GM21717 (cell line): ENCODE results near the gene PSD.

Source experiments
- ATAC-seq: cut with Tn5 transposase; IDR thresholded peaks from one replicate; pipeline ENCODE4 v1.9.1; 2021; ENCODE audit warnings: mild to moderate bottlenecking, moderate library complexity; ENCODE audit not compliant: unreplicated experiment

PSD gene

DNA sequence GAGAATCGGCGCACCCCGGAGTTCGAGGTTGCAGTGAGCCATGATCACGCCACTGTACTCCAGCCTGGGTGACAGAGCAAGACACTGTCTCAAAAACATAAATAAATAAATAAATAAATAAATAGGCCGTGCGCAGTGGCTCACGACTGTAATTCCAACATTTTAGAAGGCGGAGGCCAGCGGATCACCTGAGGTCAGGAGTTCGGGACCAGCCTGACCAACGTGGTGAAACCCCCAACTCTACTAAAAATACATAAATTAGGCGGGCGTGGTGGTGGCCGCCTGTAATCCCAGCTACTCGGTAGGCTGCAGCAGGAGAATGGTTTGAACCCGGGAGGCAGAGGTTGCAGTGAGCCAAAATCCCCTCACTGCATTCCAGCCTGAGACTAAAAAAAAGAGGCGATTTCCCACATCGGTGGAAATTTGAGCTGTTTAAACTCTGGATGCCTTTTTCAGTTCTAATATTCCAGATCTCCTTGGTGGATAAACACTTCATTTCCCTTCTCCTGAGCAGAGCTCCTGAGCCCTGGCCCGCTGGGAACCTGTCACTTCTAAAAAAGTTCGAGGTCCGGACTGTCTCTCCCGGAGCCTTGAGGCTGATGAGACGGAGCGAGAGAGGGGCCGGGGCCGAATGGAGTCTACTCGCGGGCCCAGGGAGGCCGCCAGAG is 25.0 kb downstream of the PSD start:
- no peak for ATAC-seq

DNA sequence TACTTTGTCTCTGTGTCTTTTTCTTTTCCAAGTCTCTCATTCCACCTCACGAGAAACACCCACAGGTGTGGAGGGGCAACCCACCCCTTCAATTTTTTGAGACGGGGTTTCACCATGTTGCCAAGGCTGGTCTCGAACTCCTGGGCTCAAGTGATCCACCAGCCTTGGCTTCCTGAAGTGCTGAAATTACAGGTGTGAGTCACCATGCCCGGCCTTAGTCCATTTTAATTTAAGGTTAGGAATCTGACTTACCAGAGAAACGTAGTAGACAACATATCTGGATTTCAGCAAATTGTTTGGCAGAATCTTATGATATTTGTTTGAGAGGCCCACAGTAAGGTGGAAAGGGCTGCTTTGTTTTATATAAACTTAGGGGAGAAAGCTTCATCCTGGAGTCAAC is 26.3 kb downstream of the PSD start:
- no peak for ATAC-seq

DNA sequence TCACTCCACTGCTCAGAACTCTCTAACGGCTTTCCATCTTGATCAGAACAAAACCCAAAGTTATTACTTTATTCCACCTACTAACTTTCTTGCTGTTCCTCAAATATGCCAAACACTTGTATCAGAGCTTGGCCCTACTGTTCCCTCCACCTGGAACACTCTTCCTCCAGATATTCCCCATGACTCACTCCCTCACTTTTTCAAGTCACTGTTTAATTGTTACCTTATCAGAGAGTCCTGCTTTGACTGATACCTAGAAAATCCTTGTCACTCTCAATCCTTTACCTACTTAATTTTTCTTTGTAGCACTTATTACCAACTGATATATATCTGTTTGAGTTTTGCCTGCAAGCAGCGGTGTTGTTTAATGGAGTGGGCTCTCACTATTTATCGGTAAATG is 28.7 kb downstream of the PSD start:
- no peak for ATAC-seq

DNA sequence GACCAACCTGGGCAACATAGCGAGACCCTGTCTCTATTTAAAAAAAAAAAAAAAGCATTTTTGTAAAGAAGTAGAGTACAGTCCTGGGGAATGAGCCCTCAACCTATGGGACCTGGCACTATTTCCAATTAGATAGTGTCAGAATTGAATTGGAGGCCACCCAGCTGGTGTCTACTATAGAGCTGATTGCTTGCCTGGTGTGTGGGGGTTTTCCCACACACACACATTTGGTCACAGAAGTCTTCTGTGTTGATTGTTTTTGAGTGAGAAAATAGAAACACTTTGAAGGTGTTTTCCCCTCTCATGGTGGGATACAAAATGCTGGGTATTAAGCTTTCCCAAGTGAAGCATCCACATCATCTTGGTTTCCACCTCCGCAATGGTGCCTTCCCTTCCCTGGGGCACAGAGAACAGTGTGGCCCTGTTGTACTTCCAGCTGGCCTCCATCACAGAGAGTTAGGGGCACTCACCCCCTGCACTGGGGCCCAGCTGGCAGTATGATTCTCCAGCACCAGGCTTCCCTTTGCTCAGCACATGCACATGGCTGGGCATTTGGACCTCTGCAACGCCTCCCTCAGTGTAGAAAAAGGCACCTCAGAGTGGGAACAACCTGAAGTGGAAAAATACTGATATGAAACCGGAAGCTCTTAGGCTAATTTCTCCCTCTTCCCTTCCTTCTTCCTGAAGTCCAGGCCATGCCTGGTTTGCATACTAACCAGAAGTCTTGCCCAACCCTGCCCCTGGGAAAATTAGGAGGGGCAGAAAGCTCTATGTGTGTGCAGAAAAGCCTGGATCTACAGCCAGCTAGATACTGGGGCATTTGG is 33.8 kb downstream of the PSD start:
- ATAC-seq: no peak

DNA sequence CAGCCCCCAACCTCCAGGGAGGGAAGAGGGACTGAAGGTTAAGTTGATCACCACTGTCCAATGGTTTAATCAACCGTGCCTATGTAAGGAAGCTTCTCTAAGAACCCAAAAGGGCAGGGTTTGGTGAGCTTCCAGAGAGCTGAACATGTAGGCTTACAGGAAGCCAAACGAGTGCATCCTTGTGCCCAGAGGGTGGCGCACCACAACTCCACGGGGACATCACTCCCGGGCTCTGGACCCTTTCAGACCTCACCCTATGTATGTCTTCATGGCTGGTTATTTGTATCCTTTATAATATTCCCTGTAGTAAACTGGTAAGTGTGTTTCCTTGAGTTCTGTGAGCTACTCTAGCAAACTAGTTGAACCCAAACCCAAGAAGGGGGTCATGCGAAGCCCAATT is 34.5 kb downstream of the PSD start:
- no peak for ATAC-seq

DNA sequence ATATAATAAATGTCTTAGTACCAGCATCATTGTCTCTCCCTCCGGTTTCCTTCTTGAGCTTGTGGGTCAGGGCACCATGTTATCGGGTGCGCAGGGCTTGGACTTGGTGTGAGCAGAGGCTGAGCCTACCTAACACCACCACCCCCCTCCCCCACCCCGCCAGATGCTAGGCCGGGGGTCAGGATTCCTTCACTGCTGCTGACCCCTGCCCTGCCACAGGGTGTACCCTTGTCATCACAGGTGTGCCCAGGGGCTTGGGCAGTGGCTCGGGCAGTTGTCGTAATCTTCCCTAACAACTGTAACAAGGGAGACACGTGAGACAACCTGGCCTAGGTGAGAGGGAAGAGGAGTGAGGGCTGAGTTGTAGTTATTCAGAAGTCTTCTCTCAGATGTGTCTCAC is 35.7 kb downstream of the PSD start:
- ATAC-seq: no peak

DNA sequence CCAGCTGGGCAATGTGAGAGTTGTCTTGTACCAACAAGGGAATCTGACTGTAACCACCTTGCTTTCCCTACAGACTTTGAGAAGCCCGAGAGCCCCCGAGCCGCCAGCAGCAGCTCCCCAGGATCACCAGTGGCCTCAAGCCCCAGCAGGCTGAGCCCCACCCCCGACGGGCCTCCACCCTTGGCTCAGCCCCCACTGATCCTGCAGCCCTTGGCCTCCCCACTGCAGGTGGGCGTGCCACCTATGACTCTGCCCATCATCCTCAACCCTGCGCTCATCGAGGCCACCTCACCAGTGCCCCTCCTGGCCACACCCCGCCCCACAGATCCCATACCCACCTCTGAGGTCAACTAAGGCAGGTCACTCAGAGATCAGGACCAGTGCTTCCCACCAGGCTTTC is 36.6 kb downstream of the PSD start:
- no peak for ATAC-seq

DNA sequence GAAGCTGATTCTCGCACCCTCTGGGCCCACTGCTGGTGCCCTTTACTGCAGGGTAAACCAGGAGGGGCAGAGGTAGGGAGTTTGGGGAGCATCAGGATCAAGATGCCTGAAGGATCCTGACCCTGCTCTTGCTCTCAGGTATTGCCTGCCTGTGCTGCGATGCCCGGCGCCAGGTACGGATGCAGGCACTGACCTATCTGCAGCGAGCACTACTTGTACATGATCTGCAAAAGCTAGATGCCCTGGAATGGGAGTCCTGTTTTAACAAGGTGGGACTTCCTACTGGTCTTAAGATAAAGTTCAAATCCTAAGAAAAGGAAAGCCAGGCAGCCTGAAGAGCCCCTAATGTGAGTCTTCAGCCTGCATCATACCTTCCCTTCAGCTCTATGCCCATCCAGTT is 39.2 kb downstream of the PSD start:
- ATAC-seq: no peak

DNA sequence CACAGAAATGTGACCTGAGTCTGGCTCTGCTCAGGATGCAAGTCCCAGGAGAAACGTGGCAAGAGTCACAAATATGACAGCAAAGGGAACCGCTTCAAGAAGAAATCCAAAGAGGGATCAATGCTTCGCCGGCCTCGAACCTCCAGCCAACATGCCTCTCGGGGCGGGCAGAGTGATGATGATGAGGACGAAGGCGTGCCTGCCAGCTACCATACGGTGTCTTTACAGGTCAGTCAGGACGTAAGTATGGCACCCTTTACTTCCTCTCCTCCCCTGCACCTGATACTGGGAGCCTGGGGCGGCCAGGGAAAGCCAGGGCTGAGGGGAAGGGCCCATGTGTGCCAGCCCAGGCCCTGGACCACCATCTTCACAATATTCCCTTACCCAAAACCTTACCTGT is 41.7 kb downstream of the PSD start:
- no peak for ATAC-seq

DNA sequence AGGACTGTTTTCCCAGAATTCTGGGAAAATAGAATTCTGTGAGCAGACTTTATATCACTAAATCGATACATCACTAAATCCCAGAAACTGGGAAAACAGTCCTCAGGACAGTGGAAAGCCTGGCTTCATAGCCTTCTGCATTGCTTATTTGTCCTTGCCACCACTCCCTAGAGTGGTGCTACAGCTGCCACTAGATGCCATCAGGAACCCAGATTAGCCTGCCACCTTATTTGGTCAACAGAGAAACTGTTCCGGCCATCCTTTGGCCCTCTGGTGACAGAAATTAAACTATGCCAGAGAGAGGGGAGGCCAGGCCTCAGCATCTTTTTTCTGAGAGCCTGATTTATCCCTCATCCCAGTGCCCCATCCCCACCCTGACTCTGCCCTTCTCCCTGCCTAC is 42.7 kb downstream of the PSD start:
- ATAC-seq: no peak

DNA sequence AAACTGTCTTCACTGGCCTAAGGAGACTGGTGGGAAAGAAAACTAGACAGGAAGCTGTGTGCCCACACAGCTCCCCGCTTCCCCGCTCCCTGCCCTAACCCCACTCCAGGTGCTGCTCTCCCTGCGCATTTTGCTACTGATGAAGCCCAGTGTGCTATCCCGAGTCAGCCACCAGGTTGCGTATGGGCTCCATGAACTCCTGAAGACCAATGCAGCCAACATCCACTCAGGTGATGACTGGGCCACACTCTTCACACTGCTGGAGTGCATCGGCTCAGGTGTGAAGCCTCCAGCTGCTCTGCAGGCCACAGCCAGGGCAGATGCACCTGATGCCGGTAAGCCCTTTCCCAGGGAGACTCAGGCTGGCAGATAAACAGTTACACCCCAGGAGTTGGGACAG is 43.3 kb downstream of the PSD start:
- no peak for ATAC-seq

DNA sequence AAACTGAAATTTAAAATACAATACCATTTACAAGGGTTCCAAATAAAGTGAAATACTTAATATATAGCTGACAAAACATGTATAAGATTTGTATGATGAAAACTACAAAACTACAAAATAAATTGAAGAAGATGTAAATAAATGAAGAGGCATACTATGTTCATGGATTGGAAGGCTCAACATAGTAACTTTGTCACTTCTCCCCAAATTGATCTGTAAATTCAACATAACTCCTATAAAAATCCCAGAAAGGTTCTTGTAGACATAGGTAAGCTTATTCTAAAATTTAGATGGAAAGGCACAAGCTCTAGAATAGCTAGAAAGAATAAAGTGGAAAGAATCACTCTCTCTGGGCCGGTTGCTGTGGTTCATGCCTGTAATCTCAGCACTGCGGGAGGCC is 47.3 kb downstream of the PSD start:
- ATAC-seq: no peak

DNA sequence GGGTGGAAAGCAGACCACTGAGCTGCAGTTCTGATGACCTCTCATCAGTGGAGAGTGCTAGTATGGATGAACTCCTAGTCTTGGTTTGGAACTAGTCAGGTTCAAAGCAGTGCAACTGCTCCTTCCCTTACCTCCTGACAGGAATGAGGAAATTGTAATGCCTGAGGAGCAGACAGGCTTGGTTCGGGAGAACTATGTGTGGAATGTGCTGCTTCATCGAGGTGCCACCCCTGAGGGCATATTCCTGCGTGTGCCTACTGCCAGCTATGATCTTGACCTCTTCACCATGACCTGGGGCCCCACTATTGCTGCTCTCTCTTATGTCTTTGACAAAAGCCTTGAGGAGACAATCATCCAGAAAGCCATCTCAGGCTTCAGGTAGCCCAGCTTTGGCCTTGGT is 50.5 kb downstream of the PSD start:
- no peak for ATAC-seq

DNA sequence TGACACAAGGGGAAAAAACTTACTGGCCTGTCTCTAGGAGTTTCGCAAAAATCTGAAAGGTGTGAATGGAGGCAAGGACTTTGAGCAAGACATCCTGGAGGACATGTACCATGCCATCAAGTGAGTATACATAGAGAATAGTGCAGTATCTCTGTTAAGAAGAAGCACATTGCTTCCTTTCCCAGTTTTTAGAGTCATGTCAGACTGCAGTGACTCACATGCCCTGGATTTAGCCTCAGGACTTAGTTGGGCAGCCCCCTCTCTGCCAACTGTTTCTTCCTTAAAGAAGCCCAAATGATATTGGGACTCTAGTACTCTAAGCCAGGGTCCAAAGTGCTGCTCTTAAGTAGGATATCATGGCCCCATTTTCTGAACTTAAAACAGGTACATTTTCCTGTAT is 51.1 kb downstream of the PSD start:
- ATAC-seq: no peak

DNA sequence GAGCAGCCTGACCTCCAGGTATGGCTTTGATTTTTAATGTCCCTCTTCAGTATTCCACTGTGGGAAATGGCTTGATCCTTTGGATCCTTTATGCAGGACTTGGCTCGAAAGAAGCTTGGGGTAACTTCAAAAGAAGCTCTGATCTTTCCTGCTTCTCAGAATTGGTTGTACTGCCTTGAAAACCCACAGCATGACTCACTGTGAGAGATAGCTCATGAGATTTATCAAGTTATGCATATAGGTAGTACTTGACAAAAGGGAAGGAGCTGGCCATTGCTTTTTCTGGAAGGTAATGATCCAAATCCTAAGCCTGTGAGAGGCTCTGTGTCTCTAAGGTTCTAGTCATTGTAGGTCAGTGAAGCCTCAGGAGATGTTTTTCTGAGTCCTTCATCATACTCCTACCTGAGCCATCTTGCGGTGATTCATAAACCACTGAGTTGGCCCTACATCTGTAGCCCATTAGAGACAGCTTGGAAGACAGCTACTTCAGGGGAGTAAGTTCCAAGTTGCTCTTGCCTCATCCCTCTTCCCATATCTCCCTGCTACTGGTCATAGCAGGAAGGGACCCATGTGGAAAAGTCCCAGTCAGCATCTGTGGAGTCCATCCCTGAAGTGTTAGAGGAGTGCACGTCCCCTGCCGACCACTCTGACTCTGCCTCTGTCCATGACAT is 59.7 kb downstream of the PSD start:
- ATAC-seq: no peak

DNA sequence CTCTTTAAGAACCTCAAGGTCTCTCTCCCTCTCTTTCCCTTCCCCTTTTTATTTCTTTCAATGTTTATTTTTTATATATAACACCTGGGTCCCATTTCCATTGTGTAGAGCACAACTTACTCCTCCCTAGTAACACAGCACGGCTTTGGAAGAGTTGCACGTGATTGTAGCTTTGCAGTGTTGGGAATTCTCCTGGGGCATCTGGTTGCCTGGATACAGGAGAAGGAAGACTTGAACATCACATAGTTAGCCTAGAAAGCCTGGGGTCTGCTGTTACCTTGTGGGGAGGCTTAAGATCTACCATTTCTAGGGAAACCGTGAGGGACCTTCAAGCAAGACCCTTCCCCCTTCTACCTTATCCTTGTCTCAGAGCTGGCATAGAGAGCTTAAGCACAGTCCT is 64.1 kb downstream of the PSD start:
- ATAC-seq: no peak
